CD4-positive, alpha-beta T cell treated with Interleukin-15 for 1 hour (primary cell): Measurements from ENCODE around the gene DCP1A.
"Not testable (repeated sequence)": the region's sequence is repeated elsewhere in the genome, so short reads cannot be mapped to it uniquely, and the experiment has no call there.

Source experiments
- DNase-seq: peaks from one replicate; pipeline ENCODE4 v3.0.0-alpha.2; 2020

The DCP1A gene

GRCh38 chr3:53327986-53328385 lies 19.4 kb downstream of the DCP1A start:
- DNase-seq: not testable (repeated sequence)

GRCh38 chr3:53324105-53324504 lies 23.2 kb downstream of the DCP1A start:
- DNase-seq: no peak

GRCh38 chr3:53320697-53321096 lies 26.6 kb downstream of the DCP1A start:
- DNase-seq: no peak

GRCh38 chr3:53318522-53318921 lies 28.8 kb downstream of the DCP1A start:
- no peak for DNase-seq

- DNase-seq: no peak
Measured at GRCh38 chr3:53312832-53313231, 34.5 kb downstream of the DCP1A start.

- DNase-seq: no peak
Measured at GRCh38 chr3:53311882-53312281, 35.5 kb downstream of the DCP1A start.

- no peak for DNase-seq
Measured at GRCh38 chr3:53303957-53304356, 43.4 kb downstream of the DCP1A start.

- no peak for DNase-seq
Measured at GRCh38 chr3:53303549-53303948, 43.8 kb downstream of the DCP1A start.

GRCh38 chr3:53300826-53301225 lies 46.5 kb downstream of the DCP1A start:
- DNase-seq: no peak

GRCh38 chr3:53299611-53300023 lies 47.7 kb downstream of the DCP1A start:
- not testable (repeated sequence) for DNase-seq

- DNase-seq: no peak
Measured at GRCh38 chr3:53295410-53295809, 51.9 kb downstream of the DCP1A start.

- no peak for DNase-seq
Measured at GRCh38 chr3:53293867-53294266, 53.5 kb downstream of the DCP1A start.

GRCh38 chr3:53288214-53288613 lies 59.1 kb downstream of the DCP1A start:
- no peak for DNase-seq

GRCh38 chr3:53287131-53287629 lies 60.2 kb downstream of the DCP1A start:
- DNase-seq: no peak

GRCh38 chr3:53286727-53287126 lies 60.6 kb downstream of the DCP1A start:
- no peak for DNase-seq

- DNase-seq: no peak
Measured at GRCh38 chr3:53282581-53282980, 64.8 kb downstream of the DCP1A start.

GRCh38 chr3:53278667-53279066 lies 68.7 kb downstream of the DCP1A start:
- no peak for DNase-seq

GRCh38 chr3:53274938-53275605 lies 72.3 kb downstream of the DCP1A start:
- no peak for DNase-seq

- DNase-seq: no peak
Measured at GRCh38 chr3:53273146-53273670, 74.1 kb downstream of the DCP1A start.

- peak; percentile 71 for DNase-seq
Measured at GRCh38 chr3:53269888-53270880, 77.2 kb downstream of the DCP1A start.

GRCh38 chr3:53269193-53269592 lies 78.2 kb downstream of the DCP1A start:
- DNase-seq: not testable (repeated sequence)

GRCh38 chr3:53267766-53268165 lies 79.6 kb downstream of the DCP1A start:
- DNase-seq: no peak

GRCh38 chr3:53264718-53265117 lies 82.6 kb downstream of the DCP1A start:
- DNase-seq: no peak

- DNase-seq: no peak
Measured at GRCh38 chr3:53263907-53264306, 83.4 kb downstream of the DCP1A start.
